ENCODE measurements around the gene ATF2. TPM values are rescaled to one million over a fixed set of nuclear protein-coding genes. Genes with fewer than 3 reads are reported as not detected.

Gene ATF2
- total and polyA plus RNA-seq, 9 of the 15 experiments (the other 6 are each of a cell fraction or from before 2014, with no cell fraction given), result 24.2 to 111 (median 45.9) TPM

GRCh38 chr2:175167792-175168563 is at the start of gene ATF2 (continued):
- TF ChIP-seq PURB (CRISPR knock-in tag; IDR thresholded peaks at IDR 0.05; ENCODE audit: low read depth) (no peak), PCBP1 (IDR thresholded peaks at IDR 0.05; ENCODE audit: low read depth, low read length, poor library complexity, severe bottlenecking) (peak; percentile 80), TAF9B (IDR thresholded peaks at IDR 0.05; ENCODE audit: partially characterized antibody) (peak; percentile 91), NFIX (CRISPR knock-in tag; IDR thresholded peaks at IDR 0.05; ENCODE audit: low read depth) (no peak), ZNF232 (CRISPR knock-in tag; IDR thresholded peaks at IDR 0.05) (no peak), ATF7 (IDR thresholded peaks at IDR 0.05) (peak; percentile 50; the same call in 1 of the 2 replicates), HLTF (IDR thresholded peaks at IDR 0.05) (peak; percentile 92), MIER1 (IDR thresholded peaks at IDR 0.05; ENCODE audit: low read depth) (no peak), ZNF24 (IDR thresholded peaks at IDR 0.05) (peak; percentile 62; the same call in 1 of the 2 replicates), FOXK1 (CRISPR knock-in tag; IDR thresholded peaks at IDR 0.05; ENCODE audit: borderline replicate concordance) (peak; percentile 96), SIX5 (IDR thresholded peaks at IDR 0.05; ENCODE audit: borderline replicate concordance in 1 of 2, insufficient read depth in 1 of 2, low read depth in 1 of 2, low read length in 2 of 2) (no peak), SMARCA5 (IDR thresholded peaks at IDR 0.05) (peak; percentile 70; the same call in 1 of the 2 replicates), HNRNPH1 (optimal IDR thresholded peaks at IDR 0.05; ENCODE audit: low read depth, low read length) (no peak), SETDB1 (IDR thresholded peaks at IDR 0.05; ENCODE audit: low read length) (no peak), KLF13 (tag; IDR thresholded peaks at IDR 0.05; ENCODE audit: borderline replicate concordance, low read depth) (peak; percentile 69; the same call in 1 of the 2 replicates), ZNF77 (CRISPR knock-in tag; IDR thresholded peaks at IDR 0.05) (no peak), SMARCE1 (IDR thresholded peaks at IDR 0.05) (0 out of 2 replicates have a peak, but pooled peaks have one; percentile 9), ZNF140 (CRISPR knock-in tag; IDR thresholded peaks at IDR 0.05) (no peak), KDM2B (CRISPR knock-in tag; IDR thresholded peaks at IDR 0.05) (no peak), SLC30A9 (CRISPR knock-in tag; IDR thresholded peaks at IDR 0.05) (no peak)
- TF ChIP-seq, protein P1, sequence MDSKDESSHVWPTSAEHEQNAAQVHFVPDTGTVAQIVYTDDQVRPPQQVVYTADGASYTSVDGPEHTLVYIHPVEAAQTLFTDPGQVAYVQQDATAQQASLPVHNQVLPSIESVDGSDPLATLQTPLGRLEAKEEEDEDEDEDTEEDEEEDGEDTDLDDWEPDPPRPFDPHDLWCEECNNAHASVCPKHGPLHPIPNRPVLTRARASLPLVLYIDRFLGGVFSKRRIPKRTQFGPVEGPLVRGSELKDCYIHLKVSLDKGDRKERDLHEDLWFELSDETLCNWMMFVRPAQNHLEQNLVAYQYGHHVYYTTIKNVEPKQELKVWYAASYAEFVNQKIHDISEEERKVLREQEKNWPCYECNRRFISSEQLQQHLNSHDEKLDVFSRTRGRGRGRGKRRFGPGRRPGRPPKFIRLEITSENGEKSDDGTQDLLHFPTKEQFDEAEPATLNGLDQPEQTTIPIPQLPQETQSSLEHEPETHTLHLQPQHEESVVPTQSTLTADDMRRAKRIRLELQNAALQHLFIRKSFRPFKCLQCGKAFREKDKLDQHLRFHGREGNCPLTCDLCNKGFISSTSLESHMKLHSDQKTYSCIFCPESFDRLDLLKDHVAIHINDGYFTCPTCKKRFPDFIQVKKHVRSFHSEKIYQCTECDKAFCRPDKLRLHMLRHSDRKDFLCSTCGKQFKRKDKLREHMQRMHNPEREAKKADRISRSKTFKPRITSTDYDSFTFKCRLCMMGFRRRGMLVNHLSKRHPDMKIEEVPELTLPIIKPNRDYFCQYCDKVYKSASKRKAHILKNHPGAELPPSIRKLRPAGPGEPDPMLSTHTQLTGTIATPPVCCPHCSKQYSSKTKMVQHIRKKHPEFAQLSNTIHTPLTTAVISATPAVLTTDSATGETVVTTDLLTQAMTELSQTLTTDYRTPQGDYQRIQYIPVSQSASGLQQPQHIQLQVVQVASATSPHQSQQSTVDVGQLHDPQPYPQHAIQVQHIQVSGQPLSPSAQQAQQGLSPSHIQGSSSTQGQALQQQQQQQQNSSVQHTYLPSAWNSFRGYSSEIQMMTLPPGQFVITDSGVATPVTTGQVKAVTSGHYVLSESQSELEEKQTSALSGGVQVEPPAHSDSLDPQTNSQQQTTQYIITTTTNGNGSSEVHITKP (IDR thresholded peaks at IDR 0.05; ENCODE audit: partially characterized antibody), result peak; percentile 65
- TF ChIP-seq, protein P2, sequence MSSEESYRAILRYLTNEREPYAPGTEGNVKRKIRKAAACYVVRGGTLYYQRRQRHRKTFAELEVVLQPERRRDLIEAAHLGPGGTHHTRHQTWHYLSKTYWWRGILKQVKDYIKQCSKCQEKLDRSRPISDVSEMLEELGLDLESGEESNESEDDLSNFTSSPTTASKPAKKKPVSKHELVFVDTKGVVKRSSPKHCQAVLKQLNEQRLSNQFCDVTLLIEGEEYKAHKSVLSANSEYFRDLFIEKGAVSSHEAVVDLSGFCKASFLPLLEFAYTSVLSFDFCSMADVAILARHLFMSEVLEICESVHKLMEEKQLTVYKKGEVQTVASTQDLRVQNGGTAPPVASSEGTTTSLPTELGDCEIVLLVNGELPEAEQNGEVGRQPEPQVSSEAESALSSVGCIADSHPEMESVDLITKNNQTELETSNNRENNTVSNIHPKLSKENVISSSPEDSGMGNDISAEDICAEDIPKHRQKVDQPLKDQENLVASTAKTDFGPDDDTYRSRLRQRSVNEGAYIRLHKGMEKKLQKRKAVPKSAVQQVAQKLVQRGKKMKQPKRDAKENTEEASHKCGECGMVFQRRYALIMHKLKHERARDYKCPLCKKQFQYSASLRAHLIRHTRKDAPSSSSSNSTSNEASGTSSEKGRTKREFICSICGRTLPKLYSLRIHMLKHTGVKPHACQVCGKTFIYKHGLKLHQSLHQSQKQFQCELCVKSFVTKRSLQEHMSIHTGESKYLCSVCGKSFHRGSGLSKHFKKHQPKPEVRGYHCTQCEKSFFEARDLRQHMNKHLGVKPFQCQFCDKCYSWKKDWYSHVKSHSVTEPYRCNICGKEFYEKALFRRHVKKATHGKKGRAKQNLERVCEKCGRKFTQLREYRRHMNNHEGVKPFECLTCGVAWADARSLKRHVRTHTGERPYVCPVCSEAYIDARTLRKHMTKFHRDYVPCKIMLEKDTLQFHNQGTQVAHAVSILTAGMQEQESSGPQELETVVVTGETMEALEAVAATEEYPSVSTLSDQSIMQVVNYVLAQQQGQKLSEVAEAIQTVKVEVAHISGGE (CRISPR knock-in tag; IDR thresholded peaks at IDR 0.05), result no peak
